HEK293 (cell line): Measurements from ENCODE around the gene SEMA4B.

Source experiments
- HOXA7 ChIP-seq: sonication (generic); formaldehyde crosslinking; IDR thresholded peaks from 2 replicates; pipeline ENCODE4 v1.8.1; 2022; ENCODE audit warnings: missing genetic modification reagents, borderline replicate concordance
- SETDB1 ChIP-seq: IDR thresholded peaks from one replicate; pipeline ENCODE4 v1.6.1; 2017; ENCODE audit warnings: mild to moderate bottlenecking, low read length, moderate library complexity, mixed read lengths; ENCODE audit not compliant: insufficient read length
- ZNF132 ChIP-seq: fragments of 450-650 bp; formaldehyde crosslinking; IDR thresholded peaks from 2 replicates; pipeline ENCODE4 v1.5.1; 2017; ENCODE audit warnings: missing biosample characterization, missing genetic modification characterization, borderline replicate concordance
- ZNF324 ChIP-seq: fragments of 450-650 bp; formaldehyde crosslinking; IDR thresholded peaks from 2 replicates; pipeline ENCODE4 v1.5.1; 2016; ENCODE audit warnings: missing biosample characterization, missing genetic modification characterization
- ZNF335 ChIP-seq: fragments of 450-650 bp; formaldehyde crosslinking; conservative IDR thresholded peaks from 2 replicates; pipeline ENCODE4 v1.5.1; 2016; ENCODE audit warnings: missing biosample characterization, missing genetic modification characterization
- ZNF354C ChIP-seq: fragments of 450-650 bp; formaldehyde crosslinking; IDR thresholded peaks from 2 replicates; pipeline ENCODE4 v1.5.1; 2016; ENCODE audit warnings: missing biosample characterization, missing genetic modification characterization, low read depth, borderline replicate concordance
- TF ChIP-seq, protein P1 (sequence below): fragments of 450-650 bp; formaldehyde crosslinking; IDR thresholded peaks from 2 replicates; pipeline ENCODE4 v1.5.1; 2016; ENCODE audit warnings: missing biosample characterization, missing genetic modification characterization
- TF ChIP-seq, protein P2 (sequence below): fragments of 450-650 bp; formaldehyde crosslinking; optimal IDR thresholded peaks from 2 replicates; pipeline ENCODE3; 2016; ENCODE audit warnings: missing biosample characterization, mild to moderate bottlenecking, missing genetic modification characterization
- TF ChIP-seq, protein P3 (sequence below): fragments of 450-650 bp; formaldehyde crosslinking; IDR thresholded peaks from 2 replicates; pipeline ENCODE4 v1.5.1; 2016; ENCODE audit warnings: missing biosample characterization, missing genetic modification characterization, low read depth
- TF ChIP-seq, protein P4 (sequence below): fragments of 450-650 bp; formaldehyde crosslinking; IDR thresholded peaks from 2 replicates; pipeline ENCODE4 v1.5.1; 2016; ENCODE audit warnings: missing biosample characterization, missing genetic modification characterization

DNA sequence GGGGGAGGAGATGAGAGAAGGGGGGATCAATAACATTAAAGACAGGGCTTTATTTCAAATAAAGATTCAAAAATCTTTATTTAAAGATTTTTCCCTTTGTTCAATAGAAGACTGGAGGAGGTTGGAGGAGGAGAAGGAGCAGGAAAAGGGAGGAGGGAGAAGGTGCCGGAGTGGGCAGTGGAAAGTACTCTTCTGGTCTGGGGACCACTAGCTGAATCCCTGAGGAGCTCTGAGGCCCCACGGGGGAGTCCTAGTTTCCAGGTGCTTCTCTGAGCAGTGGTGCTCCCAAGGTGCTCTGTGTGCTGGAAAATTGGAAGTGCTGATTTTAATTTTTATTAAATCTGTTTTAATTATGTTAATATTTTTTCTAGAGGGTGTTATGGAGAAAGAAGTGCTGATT, 19.4 kb upstream of the SEMA4B start:
- TF ChIP-seq, protein P1, sequence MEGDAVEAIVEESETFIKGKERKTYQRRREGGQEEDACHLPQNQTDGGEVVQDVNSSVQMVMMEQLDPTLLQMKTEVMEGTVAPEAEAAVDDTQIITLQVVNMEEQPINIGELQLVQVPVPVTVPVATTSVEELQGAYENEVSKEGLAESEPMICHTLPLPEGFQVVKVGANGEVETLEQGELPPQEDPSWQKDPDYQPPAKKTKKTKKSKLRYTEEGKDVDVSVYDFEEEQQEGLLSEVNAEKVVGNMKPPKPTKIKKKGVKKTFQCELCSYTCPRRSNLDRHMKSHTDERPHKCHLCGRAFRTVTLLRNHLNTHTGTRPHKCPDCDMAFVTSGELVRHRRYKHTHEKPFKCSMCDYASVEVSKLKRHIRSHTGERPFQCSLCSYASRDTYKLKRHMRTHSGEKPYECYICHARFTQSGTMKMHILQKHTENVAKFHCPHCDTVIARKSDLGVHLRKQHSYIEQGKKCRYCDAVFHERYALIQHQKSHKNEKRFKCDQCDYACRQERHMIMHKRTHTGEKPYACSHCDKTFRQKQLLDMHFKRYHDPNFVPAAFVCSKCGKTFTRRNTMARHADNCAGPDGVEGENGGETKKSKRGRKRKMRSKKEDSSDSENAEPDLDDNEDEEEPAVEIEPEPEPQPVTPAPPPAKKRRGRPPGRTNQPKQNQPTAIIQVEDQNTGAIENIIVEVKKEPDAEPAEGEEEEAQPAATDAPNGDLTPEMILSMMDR (tag by site-specific recombination), result no peak
- TF ChIP-seq, protein P2, sequence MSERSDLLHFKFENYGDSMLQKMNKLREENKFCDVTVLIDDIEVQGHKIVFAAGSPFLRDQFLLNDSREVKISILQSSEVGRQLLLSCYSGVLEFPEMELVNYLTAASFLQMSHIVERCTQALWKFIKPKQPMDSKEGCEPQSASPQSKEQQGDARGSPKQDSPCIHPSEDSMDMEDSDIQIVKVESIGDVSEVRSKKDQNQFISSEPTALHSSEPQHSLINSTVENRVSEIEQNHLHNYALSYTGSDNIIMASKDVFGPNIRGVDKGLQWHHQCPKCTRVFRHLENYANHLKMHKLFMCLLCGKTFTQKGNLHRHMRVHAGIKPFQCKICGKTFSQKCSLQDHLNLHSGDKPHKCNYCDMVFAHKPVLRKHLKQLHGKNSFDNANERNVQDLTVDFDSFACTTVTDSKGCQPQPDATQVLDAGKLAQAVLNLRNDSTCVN (tag by site-specific recombination), result no peak
- TF ChIP-seq ZNF132 (tag by site-specific recombination) (no peak), ZNF335 (tag by site-specific recombination) (peak; percentile 45), HOXA7 (no peak), SETDB1 (no peak), ZNF354C (no peak), ZNF324 (tag by site-specific recombination) (no peak)
- TF ChIP-seq, protein P3, sequence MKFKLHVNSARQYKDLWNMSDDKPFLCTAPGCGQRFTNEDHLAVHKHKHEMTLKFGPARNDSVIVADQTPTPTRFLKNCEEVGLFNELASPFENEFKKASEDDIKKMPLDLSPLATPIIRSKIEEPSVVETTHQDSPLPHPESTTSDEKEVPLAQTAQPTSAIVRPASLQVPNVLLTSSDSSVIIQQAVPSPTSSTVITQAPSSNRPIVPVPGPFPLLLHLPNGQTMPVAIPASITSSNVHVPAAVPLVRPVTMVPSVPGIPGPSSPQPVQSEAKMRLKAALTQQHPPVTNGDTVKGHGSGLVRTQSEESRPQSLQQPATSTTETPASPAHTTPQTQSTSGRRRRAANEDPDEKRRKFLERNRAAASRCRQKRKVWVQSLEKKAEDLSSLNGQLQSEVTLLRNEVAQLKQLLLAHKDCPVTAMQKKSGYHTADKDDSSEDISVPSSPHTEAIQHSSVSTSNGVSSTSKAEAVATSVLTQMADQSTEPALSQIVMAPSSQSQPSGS (tag by site-specific recombination), result no peak
- TF ChIP-seq, protein P4, sequence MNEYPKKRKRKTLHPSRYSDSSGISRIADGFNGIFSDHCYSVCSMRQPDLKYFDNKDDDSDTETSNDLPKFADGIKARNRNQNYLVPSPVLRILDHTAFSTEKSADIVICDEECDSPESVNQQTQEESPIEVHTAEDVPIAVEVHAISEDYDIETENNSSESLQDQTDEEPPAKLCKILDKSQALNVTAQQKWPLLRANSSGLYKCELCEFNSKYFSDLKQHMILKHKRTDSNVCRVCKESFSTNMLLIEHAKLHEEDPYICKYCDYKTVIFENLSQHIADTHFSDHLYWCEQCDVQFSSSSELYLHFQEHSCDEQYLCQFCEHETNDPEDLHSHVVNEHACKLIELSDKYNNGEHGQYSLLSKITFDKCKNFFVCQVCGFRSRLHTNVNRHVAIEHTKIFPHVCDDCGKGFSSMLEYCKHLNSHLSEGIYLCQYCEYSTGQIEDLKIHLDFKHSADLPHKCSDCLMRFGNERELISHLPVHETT (tag by site-specific recombination), result no peak
